NK-92 (cell line): ENCODE measurements around the gene ADAM11.

Experiments used
- DNase-seq: peaks from one replicate; lab custom pipeline; 2025; ENCODE audit not compliant: unreplicated experiment; lab: John Stamatoyannopoulos, UW

ADAM11 gene

DNA sequence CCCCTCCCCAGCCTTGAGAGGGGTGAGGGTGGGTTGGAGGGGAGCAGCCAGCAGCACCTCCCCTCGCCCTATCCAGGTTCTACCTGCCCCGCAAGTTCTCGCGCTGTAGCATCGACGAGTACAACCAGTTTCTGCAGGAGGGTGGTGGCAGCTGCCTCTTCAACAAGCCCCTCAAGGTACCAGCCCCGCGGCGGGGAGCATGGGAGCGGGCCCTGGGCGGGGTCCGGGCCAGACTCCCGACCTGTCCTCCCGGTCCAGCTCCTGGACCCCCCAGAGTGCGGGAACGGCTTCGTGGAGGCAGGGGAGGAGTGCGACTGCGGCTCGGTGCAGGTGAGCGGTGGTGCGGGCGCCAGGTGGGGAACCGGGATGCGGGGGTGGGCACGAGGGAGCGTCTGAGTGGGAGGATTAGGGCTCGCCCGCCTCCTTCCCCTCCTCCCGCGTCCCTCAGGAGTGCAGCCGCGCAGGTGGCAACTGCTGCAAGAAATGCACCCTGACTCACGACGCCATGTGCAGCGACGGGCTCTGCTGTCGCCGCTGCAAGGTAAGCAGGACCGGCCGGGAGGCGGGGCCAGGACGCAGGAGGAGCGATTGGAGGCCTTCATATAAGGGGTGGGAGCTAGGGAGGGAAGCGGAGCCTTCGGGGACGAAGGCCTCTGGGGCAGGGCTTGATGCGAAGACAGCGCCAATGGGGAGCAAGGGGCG lies 16.5 kb downstream of the ADAM11 start:
- DNase-seq: peak; percentile 75

DNA sequence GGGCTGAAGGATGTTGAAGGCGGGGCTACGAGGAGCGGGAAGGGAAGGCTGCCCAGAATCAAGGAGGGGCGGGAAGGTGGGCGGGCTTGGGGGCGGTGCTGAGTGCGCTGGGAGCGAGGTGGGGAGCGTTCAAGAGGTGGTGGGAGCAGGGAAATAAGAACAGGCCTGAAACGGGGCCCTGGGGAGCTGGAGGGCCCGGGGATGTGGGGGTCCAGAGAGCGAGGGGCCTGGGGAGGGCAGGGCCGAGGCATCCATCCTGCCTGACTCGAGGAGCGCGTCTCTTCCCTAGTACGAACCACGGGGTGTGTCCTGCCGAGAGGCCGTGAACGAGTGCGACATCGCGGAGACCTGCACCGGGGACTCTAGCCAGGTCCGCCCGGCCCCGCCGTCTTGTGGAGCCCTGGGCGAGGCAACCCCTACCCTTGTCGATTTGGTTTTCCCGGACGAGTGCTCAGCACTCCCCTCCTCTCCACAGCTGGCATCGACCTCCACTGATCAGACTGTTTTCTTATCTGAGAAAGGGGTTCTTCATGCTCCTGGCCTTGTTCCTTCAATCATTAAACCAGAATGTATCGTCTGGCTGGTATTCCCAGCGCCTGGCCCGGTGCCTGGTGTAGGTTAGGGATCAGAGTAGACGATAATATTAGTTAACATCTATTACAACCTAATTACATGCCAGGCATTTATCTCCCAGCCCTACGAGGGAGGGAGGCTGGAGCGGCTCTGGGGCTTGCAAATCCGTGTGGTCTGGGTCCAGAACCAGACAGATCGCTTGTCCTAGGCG lies 17.2 kb downstream of the ADAM11 start:
- no peak for DNase-seq

DNA sequence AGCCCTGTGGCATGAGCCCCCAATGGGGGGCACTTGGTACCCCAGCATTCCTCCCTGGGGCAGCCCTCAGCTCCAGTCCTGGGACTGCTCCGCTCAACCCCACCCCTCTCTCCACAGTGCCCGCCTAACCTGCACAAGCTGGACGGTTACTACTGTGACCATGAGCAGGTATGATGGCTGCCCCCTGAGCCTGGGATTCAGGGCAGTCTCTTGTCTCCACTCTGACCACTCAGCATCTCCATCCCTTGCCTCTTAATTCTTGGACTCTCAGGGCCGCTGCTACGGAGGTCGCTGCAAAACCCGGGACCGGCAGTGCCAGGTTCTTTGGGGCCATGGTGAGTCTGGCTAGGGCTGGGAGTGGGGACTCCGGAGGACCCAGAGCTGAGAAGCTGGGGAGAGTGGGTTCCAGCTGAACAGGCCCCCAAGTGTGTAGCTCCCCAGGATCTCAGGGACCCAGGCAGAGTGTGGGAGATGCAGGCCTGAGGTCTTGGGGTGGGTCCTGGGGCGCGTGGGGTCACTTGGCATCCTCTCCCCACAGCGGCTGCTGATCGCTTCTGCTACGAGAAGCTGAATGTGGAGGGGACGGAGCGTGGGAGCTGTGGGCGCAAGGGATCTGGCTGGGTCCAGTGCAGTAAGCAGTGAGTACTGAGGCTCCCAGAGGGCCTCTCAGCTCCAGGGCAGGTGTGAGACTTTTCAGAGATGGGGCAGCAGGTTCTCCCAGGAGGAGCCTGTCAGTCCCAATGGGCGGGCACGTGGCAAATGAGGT lies 18.0 kb downstream of the ADAM11 start:
- DNase-seq: no peak

DNA sequence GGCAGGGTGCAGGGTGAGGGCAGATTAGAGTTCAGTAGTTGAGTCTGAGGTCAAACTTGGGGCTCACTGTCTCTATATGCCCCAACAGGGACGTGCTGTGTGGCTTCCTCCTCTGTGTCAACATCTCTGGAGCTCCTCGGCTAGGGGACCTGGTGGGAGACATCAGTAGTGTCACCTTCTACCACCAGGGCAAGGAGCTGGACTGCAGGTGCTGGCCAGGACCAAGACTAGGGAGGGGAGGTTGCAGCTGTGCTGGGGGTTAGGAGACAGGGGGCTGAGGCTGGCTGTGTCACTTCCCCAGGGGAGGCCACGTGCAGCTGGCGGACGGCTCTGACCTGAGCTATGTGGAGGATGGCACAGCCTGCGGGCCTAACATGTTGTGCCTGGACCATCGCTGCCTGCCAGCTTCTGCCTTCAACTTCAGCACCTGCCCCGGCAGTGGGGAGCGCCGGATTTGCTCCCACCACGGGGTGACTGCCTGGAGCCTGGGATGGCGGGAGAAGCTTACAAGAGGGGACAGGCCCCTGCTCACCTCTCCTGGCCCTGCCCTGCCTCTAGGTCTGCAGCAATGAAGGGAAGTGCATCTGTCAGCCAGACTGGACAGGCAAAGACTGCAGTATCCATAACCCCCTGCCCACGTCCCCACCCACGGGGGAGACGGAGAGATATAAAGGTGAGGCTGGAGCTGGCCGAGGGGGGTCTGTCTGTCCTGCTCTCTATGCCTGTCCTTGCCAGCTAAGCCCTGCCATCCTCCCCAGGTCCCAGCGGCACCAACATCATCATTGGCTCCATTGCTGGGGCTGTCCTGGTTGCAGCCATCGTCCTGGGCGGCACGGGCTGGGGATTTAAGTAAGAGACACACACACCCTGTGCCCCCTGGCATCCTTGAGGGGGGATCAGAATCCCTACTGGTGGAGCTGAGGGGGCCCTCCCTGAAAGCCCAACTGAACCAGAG lies 18.9 kb downstream of the ADAM11 start:
- DNase-seq: no peak

DNA sequence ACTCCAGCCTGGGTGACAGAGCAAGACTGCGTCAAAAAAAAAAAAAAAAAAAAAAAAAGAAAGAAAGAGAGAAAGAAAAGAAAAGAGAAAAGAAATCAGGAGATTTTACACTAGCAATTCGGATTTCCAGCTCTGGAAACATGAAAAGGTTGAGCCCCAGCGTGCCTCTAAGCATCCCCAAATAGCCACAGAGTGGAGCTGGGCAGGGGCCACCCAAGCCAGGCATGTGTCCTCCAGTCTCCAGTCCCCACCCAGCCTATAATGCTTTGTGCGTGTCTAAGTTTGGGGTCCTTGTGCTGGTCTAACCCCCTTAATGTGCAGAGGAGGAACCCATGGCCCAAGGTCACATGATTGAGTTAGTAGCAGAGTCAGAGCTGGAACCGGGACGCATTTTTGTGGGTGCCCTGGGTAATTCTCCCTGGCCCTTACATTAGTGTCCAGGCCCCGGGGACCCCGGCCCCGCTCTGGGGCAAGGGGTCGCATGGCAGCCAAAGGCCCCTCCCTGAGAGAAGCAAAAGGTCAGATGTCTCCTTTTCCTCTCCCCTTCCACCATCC lies 19.9 kb downstream of the ADAM11 start:
- DNase-seq: no peak

DNA sequence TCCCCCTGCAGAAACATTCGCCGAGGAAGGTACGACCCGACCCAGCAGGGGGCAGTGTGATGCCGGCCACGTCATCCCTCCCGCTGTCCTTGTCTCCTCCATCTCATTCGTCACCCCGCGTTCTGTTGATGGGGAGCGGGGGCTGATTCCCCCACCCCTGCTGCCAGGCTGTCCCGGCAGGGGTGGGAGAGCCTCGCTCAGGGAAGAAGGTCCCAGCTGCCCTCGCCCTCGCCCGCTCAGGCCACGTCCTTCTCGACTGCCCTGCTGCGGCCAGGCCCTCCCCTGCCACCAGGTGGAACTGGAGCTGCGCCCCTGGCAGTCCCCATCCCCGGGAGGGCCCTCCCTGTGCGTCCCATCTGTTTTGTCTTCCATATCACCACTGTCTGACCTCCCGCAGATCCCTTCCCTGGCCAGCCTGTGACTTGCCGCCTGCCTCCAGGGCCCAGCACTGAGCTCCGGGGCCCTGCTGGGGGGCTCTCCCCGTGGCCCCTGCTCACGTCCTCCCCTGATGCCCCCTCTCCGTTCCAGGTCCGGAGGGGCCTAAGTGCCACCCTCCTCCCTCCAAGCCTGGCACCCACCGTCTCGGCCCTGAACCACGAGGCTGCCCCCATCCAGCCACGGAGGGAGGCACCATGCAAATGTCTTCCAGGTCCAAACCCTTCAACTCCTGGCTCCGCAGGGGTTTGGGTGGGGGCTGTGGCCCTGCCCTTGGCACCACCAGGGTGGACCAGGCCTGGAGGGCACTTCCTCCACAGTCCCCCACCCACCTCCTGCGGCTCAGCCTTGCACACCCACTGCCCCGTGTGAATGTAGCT lies 20.6 kb downstream of the ADAM11 start:
- peak; percentile 5 for DNase-seq

DNA sequence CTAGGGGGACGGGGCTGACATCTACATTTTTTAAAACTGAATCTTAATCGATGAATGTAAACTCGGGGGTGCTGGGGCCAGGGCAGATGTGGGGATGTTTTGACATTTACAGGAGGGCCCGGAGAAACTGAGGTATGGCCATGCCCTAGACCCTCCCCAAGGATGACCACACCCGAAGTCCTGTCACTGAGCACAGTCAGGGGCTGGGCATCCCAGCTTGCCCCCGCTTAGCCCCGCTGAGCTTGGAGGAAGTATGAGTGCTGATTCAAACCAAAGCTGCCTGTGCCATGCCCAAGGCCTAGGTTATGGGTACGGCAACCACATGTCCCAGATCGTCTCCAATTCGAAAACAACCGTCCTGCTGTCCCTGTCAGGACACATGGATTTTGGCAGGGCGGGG lies 21.4 kb downstream of the ADAM11 start:
- no peak for DNase-seq

DNA sequence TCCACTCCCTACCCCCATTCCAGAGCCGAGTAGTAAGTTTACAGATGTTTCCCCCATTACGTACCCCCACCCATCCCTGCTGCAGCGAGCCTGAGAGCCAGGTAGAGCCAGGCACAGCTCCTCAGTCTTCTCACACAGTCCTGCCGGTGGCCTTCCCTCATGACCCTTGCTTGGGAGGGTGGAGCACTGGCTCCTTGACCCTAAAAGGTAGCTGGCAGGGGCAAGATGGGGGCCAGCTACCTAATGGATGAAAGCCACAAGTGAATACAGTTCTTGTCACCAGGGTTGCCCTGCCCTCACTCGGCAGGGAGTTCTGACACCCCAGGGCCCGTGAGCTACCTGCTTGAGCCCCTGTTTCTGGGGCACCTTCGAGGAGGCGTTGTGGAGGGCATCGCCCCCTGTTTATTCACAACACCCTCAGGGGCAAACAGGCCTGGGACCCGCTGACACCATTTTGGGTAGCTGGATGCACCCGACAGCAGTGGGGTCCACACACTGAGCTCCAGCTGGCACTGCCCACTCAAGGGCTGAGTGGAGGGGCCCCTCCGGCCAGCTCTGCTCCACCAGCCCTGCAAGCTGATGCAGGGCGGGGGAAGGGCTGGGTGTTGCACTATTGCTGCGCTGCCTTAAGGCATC lies 22.2 kb downstream of the ADAM11 start:
- no peak for DNase-seq

DNA sequence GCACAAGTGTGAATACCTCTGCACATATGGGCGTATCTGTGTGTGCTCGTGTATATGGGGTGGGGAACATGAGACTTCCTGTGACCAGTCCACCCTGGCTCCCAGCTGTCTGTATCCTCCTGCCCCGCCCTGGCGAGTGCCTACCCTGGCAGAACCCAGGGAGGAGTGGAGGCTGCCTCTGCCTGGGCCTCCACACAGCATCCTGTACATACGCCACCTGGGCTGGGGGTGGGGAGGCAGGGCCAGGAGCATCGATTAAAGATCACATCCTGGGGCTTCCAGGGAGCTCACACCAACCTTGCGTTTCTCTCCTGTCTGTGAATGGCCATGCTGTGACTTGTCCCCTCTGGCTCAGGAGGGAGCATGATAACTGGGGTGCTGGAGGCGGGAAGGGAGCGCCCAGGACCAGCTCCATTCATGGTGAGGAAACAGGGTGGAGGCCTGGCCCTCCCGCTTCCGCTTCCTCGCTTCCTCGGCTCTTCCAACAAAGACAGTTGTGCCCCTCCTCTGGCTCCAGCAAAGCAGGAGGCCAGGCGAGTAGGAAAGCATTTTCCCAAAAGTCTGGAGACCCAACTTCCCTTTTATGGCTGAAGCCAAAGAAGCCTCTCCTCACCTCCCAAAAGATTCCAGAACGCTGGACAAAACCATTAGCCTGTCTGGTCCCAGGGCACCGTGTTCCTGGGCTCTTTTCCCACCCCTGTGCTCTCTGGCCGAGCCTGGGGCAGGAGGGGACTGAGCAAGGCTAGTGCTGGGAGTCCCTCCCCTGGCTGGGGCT lies 22.9 kb downstream of the ADAM11 start:
- DNase-seq: no peak

DNA sequence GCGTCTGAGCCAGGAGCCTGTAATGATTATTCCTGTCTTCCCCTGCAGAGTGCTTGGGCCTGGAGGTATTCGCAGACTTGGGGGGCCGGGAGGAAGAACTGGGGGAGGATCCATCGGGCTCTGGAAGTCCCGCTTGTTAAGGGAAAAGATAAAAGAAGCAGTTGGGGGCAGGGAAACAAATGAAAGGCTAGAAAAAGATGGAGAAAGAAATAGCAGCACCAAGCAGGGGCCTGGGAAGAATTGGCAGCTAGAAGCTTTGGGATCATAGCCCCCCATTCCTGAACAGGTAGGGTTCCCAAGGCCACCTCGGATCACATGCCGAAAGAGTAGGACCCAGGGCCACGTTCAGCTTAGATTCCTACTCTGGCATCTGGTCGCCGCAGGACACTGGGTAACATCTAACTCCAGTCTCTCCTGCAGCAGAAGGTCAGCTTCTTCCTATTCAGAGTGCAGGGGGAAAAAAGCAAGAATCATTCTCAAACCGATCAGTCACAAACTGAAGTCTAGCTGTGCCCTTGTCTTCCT lies 23.6 kb downstream of the ADAM11 start:
- DNase-seq: no peak

DNA sequence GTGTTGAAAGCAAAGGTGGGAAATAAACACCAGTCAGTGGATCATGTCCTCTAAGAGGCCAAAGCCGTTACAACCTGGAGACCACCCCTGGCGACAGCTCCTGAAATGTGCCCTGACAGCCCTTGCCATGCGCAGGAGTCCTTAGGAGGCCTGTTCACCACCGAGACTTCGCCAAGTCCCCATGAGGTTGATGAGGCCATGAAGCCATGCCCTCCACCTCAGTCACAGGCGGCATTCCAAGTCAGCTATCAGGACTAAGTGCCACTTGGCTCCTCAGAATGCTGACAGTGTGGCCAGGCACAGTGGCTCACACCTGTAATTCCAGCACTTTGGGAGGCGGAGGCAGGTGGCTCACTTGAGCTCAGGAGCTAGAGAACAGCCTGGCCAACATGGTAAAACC lies 27.1 kb downstream of the ADAM11 start:
- DNase-seq: no peak

DNA sequence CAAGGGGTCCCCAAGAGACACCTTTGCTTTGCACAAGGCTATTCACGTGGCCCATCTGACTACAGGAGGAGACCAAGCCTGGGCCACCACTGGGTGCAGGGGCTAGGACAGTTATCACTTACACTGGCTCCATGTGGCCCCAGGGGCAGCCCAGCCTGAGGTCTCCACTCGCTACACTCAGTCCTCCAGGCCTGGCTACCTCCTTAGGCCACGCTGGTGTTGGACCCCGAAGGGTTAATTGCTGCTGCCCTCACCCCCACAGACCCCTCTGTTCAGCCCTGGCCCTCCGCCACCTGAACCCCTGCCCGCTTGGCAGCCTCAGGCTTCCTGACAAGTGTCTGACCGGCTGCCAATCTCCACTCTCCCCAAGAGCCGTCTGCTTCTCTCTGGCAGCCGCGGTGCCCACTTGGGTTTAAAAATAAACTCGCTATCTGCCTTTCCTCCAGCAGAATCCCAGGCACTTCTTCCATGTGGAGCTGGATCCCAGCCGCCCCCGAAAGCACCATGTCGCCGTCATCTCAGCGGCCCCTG lies 27.8 kb downstream of the ADAM11 start:
- DNase-seq: no peak

DNA sequence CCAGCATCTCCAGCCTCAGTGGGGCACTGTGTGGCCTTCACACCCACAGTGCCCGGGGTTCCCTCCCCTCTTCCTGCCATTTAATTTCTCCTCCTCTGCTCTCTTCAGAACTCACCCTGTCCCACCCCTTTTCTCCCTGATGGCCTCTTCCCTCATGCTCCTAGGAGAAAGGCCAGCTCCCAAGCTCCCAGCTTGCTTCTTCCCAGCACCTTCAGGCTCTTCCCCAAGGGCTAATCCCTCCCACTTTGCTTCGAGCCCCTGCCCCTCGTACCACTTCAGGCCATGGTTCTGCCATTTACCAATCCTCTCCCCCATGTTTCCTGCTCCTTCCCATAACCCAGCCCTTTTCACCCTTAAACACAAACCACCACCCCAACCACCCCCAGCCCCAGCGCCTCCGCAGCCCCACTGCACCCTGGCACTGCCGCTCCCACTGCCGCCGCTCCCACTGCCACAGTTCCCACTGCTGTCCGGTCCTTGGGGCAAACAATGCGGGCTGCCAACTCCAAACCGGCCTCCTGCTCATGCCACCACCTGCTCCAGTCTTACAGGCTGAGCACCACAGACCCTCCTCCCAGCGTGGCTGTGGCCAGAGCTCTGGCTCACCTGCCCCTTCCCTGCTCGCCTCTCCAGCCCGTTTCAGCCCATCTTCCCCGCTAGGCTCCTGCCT lies 28.6 kb downstream of the ADAM11 start:
- no peak for DNase-seq

DNA sequence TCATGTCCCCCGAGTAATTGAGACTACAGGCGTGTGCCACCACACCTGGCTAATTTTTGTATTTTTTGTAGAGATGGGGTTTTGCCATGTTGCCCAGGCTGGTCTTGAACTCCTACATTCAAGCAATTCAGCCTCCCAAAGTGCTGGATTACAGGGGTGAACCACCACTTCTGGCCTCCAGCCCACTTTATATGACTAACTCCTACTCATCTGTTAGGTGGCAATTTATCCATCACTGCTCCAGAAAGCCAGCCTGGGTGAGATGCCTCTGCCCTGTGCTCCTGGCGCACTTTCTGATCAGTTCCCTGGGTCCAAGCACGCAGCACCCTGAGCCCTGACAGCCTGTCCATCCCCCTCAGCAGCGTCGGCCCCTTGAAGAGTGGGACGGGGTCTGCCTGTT lies 29.4 kb downstream of the ADAM11 start:
- DNase-seq: no peak

DNA sequence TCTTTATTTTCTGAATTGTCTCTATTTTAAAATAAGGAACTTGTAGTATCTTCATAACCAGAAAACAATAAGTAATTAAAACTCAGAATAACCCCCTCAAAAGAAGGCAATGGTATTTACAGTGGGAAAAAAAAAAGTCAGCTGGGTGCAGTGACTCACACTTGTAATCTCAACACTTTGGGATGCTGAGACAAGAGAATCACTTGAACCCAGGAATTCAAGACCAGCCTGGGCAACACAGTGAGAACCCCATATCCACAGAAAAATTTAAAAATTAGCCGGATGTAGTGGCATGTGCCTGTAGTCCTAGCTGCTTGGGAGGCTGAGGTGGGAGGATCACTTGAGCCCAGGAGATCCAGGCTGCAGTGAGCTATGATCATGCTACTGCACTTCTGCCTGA lies 33.5 kb downstream of the ADAM11 start:
- no peak for DNase-seq

DNA sequence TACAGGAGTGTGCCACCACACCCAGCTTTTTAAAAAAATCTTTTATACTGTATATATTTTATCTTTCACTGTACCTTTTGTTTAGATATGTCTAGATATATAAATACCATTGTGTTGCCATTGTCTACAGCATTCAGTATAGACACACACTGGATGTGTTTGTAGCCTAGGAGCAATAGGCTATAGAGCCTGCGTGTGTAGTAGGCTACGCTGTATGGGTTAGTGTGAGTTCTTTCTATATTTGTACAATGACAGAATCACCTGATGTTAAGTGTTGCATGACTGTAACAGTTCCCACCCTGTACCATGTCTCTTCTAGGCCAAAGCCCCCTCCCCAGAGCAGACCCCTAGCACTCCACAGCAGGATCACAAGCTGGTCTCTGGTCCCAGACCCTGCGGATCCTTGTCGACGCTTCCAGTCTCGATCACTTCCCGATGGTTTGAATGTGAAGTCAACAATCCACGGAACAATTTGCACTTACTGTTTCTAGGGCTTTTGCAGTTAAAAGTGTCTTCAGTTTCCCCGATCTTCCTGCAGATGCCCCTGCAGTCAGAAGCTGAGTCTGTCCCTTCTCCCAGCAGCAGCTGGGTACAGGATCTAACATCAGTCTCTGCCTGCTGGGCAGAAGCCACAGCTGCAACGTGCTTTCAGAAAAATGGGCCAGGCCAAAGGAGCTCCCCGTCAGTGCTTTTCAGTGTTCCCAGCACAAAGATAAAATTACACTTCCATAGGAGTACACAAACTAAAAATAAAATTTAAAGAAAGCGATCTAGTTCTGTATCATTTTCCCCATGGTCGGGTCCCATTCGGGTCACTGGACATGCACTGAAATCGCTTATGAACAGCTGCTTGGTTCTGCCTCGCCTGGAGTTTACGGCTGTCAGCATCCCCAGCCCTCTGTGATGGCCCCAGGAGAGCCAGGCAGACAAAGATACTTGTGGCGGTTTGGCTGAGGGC lies 35.4 kb downstream of the ADAM11 start:
- DNase-seq: no peak
